GF-D8 (cell line): ENCODE measurements around the gene ZNF226.
"Not testable (repeated sequence)": the region's sequence is repeated elsewhere in the genome, so short reads cannot be mapped to it uniquely, and the experiment has no call there.

ENCODE experiments used
- DNase-seq: peaks from one replicate; lab custom pipeline; 2025; lab: John Stamatoyannopoulos, UW

Gene ZNF226

GRCh38 chr19:44212250-44212865 lies 47.5 kb downstream of the ZNF226 start, which contains the start of gene ZNF227:
TSS of gene ZNF227 (plus strand) at chr19:44212532. CDS start at chr19:44217793, 5,261 bp downstream.
- peak; percentile 46 for DNase-seq

DNA sequence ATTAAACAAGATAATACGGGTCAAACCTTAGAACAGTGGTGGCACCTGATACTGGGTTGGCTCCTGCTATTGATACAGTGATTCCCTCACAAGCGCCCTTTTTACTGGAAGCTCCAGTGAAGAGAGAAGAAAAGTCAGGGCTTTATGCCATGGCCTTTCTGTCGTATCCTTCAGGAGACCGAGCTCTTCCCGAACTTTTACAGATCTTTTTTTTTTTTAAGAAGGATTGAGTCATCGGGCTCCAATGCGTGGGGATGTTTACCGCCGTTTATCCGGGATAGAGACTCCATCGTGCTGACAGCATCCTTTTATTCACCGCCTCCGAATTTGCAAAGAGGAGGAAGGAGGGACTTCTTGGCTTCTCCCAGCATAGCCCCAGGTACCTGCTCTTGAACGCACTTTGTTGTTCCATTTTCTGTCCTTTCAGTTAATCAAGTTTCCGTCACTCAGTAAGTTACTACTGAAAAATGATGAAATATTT lies 48.0 kb downstream of the ZNF226 start:
- no peak for DNase-seq

- not testable (repeated sequence) for DNase-seq
Observed at GRCh38 chr19:44219926-44220325, 55.0 kb downstream of the ZNF226 start.

DNA sequence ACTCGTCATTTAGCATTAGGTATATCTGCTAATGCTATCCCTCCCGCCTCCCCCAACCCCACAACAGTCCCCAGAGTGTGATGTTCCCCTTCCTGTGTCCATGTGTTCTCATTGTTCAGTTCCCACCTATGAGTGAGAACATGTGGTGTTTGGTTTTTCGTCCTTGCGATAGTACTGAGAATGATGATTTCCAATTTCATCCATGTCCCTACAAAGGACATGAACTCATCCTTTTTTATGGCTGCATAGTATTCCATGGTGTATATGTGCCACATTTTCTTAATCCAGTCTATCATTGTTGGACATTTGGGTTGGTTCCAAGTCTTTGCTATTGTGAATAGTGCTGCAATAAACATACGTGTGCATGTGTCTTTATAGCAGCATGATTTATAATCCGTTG lies 55.9 kb downstream of the ZNF226 start:
- not testable (repeated sequence) for DNase-seq

DNA sequence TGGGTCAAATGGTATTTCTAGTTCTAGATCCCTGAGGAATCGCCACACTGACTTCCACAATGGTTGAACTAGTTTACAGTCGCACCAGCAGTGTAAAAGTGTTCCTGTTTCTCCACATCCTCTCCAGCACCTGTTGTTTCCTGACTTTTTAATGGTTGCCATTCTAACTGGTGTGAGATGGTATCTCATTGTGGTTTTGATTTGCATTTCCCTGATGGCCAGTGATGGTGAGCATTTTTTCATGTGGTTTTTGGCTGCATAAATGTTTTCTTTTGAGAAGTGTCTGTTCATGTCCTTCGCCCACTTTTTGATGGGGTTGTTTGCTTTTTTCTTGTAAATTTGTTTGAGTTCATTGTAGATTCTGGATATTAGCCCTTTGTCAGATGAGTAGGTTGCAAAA lies 56.4 kb downstream of the ZNF226 start:
- DNase-seq = not testable (repeated sequence)
